ENCODE measurements around the gene GOLGA7B. TPM values are rescaled to one million over a fixed set of nuclear protein-coding genes. Genes with fewer than 3 reads are reported as not detected.
A peak's percentile ranks its signal among the peaks of the same experiment; 100 is the strongest.

GOLGA7B gene
- total RNA-seq, 1 donor from 2014 or later: under 0.01 TPM

GRCh38 chr10:97844678-97845077 is 5.0 kb upstream of the GOLGA7B start:
- no peak for FAIRE-seq
- DNase-seq (ENCODE audit: low read depth): no peak
- no peak for TF ChIP-seq CTCF (IDR thresholded peaks at IDR 0.05; ENCODE audit: insufficient read depth, low read length, severe bottlenecking)
- Histone ChIP-seq H3K27me3 (ENCODE audit: control insufficient read depth, insufficient read depth, low read length) (peaks cover 6% of the 10 kb centered on the region), H3K4me3 (ENCODE audit: low read depth, low read length) (no peak overlapping the region), H3K36me3 (ENCODE audit: control insufficient read depth, insufficient read depth, low read length) (no peaks in the 10 kb centered on the region)

GRCh38 chr10:97849103-97849686 is 448 bp upstream of the GOLGA7B start:
- FAIRE-seq (peak; percentile 52), DNase-seq (ENCODE audit: low read depth) (peak; percentile 71)
- H3K4me3 ChIP-seq (ENCODE audit: low read depth, low read length): peak overlapping the region; percentile 37
- TF ChIP-seq CTCF (IDR thresholded peaks at IDR 0.05; ENCODE audit: insufficient read depth, low read length, severe bottlenecking): no peak
- no peaks in the 10 kb centered on the region for H3K36me3 ChIP-seq (ENCODE audit: control insufficient read depth, insufficient read depth, low read length)
- peaks cover 5% of the 10 kb centered on the region for H3K27me3 ChIP-seq (ENCODE audit: control insufficient read depth, insufficient read depth, low read length)

DNA sequence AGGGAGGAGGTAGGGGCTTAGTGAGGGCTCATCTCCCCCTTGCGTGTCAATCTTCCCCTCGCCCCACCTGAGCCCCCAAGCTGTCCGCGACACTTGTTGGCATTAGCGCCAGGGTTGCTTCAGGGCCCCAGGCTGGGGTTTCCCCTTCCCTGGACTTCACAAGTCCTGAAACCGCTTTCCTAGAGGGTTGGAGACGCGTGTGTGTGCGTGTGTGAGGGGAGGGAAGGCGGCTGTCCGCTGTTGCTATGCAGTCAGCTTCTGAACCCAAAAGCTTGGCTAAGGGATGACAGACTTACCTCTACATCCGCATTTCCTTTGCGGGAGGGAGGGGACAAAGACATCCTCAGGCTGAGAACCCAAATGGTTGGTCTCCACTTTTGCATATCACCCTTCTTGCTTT is 803 bp downstream of the GOLGA7B start:
- H3K4me3 ChIP-seq (ENCODE audit: low read depth, low read length): no peak overlapping the region
- no peaks in the 10 kb centered on the region for H3K36me3 ChIP-seq (ENCODE audit: control insufficient read depth, insufficient read depth, low read length)
- DNase-seq (ENCODE audit: low read depth) (no peak), FAIRE-seq (no peak)
- no peak for TF ChIP-seq CTCF (IDR thresholded peaks at IDR 0.05; ENCODE audit: insufficient read depth, low read length, severe bottlenecking)
- peaks cover 5% of the 10 kb centered on the region for H3K27me3 ChIP-seq (ENCODE audit: control insufficient read depth, insufficient read depth, low read length)

DNA sequence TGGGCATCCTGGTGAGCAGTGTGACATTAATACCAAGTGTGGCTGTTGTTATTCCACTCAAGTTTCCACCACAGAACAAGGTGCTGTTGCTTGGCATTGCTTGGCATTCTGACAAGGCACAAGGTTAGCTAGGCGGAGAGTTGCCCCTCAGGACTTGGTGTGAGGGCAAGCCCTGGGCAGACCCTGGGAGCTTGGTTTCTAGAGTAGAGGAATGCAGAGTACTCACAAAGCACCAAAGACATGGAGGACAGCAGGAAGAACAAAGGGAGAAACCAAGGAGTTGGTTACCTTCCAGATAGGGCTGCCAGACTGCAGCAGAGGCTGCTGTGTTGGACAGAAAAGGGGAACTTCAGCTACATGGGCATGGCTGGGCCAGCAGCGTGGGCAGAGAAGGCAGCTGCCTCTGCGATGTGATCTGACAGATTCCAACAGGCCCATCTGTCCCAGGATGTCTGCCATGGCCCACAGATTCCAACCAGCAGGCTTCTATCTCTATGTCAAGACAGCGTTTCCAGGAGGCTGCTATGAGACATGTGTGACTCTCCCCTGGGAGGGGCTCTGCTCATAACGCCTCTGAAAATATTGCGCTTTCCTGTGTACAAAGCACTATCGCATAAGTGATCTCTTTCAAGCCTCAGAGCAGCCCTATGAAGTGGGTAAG is 1.8 kb downstream of the GOLGA7B start:
- Histone ChIP-seq H3K36me3 (ENCODE audit: control insufficient read depth, insufficient read depth, low read length) (no peaks in the 10 kb centered on the region), H3K4me3 (ENCODE audit: low read depth, low read length) (no peak overlapping the region), H3K27me3 (ENCODE audit: control insufficient read depth, insufficient read depth, low read length) (peaks cover 3% of the 10 kb centered on the region)
- TF ChIP-seq CTCF (IDR thresholded peaks at IDR 0.05; ENCODE audit: insufficient read depth, low read length, severe bottlenecking): no peak
- DNase-seq (ENCODE audit: low read depth): no peak
- peak; percentile 32 for FAIRE-seq

DNA sequence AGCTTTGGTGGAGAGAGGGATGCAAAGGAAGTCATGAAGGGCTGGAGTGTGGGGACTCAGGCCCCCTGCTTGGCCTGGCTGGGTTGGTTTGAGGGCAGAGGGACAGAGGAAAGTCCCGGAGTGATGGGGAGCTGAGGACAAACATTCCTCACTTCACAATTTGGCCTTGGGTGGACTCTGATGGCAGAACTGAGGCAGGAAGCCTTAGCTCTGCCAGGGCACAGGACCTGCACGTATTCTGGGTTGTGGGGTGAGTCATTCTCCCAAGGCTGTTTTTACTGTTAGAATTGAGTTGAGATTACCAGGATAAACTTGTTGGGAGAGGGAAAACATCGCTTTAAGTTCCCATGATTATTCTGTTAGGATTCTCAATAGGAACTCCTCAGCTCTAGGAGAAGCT is 2.6 kb downstream of the GOLGA7B start:
- no peak for TF ChIP-seq CTCF (IDR thresholded peaks at IDR 0.05; ENCODE audit: insufficient read depth, low read length, severe bottlenecking)
- FAIRE-seq: no peak
- peak; percentile 28 for DNase-seq (ENCODE audit: low read depth)
- H3K27me3 ChIP-seq (ENCODE audit: control insufficient read depth, insufficient read depth, low read length): peaks cover 3% of the 10 kb centered on the region
- H3K4me3 ChIP-seq (ENCODE audit: low read depth, low read length): no peak overlapping the region
- H3K36me3 ChIP-seq (ENCODE audit: control insufficient read depth, insufficient read depth, low read length): no peaks in the 10 kb centered on the region

Measured in bronchial epithelial cell (primary cell).